Measurements from ENCODE around the gene ANXA1.
A peak's percentile ranks its signal among the peaks of the same experiment; 100 is the strongest.

ANXA1 gene

DNA sequence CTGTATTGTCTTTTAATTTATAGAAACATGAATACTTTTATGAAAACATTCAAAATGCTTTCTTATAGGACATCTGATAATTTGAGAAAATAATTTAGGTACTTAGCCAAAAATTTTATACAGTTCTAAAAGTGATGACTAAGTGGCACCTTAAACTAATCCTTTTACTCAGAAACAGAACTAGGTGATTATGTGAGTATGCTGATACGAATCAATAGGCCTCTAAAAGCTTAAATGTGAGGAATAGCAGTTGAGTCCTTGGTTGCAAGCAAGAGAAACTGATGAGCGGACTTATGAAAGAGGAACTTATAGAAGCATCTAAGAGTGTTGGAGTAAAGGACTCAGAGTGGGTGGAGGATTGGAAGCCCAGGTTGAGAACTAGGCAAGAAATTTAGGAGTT, 26.4 kb downstream of the ANXA1 start:
- Histone ChIP-seq H3K56ac (ENCODE audit: low read length) (no peak overlapping the region), H3K4me3 (ENCODE audit: low read length) (no peak overlapping the region), H3K27ac (ENCODE audit: low read depth, low read length) (no peak overlapping the region), H3K23ac (ENCODE audit: low read length) (no peak overlapping the region), H3K36me3 (ENCODE audit: control insufficient read depth, insufficient read depth, low read length) (no peaks in the 10 kb centered on the region), H2BK15ac (replicated peaks; ENCODE audit: low read depth) (no peak overlapping the region), H3K4me2 (ENCODE audit: low read length) (no peak overlapping the region), H3K4ac (ENCODE audit: low read depth, low read length) (no peak overlapping the region), H3K79me1 (ENCODE audit: low read length) (no peaks in the 10 kb centered on the region), H3K27me3 (ENCODE audit: insufficient read depth, low read length, poor library complexity) (no peaks in the 10 kb centered on the region), H3K9ac (ENCODE audit: low read length) (no peak overlapping the region), H2BK120ac (ENCODE audit: low read depth, low read length) (no peak overlapping the region), H3K4me1 (ENCODE audit: control insufficient read depth, low read depth, low read length) (no peaks in the 10 kb centered on the region), H2BK5ac (ENCODE audit: low read length) (no peak overlapping the region), H3K18ac (ENCODE audit: low read length) (no peak overlapping the region), H3K79me2 (ENCODE audit: control insufficient read depth, insufficient read depth, low read length) (no peaks in the 10 kb centered on the region), H2AK5ac (ENCODE audit: low read length) (no peak overlapping the region), H4K5ac (ENCODE audit: low read length) (no peak overlapping the region), H4K8ac (ENCODE audit: low read depth, low read length) (no peak overlapping the region)
- no peak for DNase-seq
- no CpG with 5 or more reads among the region's 2 CpGs for WGBS (ENCODE audit: extremely low coverage, insufficient coverage, low lambda C conversion rate)

- Histone ChIP-seq H3K27me3 (ENCODE audit: insufficient read depth, low read length, poor library complexity) (no peaks in the 10 kb centered on the region), H3K79me2 (ENCODE audit: control insufficient read depth, insufficient read depth, low read length) (no peaks in the 10 kb centered on the region), H3K79me1 (ENCODE audit: low read length) (no peaks in the 10 kb centered on the region), H3K4ac (ENCODE audit: low read depth, low read length) (no peak overlapping the region), H4K8ac (ENCODE audit: low read depth, low read length) (no peak overlapping the region), H2BK120ac (ENCODE audit: low read depth, low read length) (no peak overlapping the region), H3K56ac (ENCODE audit: low read length) (no peak overlapping the region), H3K27ac (ENCODE audit: low read depth, low read length) (no peak overlapping the region), H2BK15ac (replicated peaks; ENCODE audit: low read depth) (no peak overlapping the region), H3K36me3 (ENCODE audit: control insufficient read depth, insufficient read depth, low read length) (no peaks in the 10 kb centered on the region), H2BK5ac (ENCODE audit: low read length) (no peak overlapping the region), H3K4me1 (ENCODE audit: control insufficient read depth, low read depth, low read length) (no peaks in the 10 kb centered on the region), H3K4me2 (ENCODE audit: low read length) (no peak overlapping the region), H3K23ac (ENCODE audit: low read length) (no peak overlapping the region), H3K4me3 (ENCODE audit: low read length) (no peak overlapping the region), H2AK5ac (ENCODE audit: low read length) (no peak overlapping the region), H3K9ac (ENCODE audit: low read length) (no peak overlapping the region), H4K5ac (ENCODE audit: low read length) (no peak overlapping the region), H3K18ac (ENCODE audit: low read length) (no peak overlapping the region)
- no peak for DNase-seq
- WGBS (ENCODE audit: extremely low coverage, insufficient coverage, low lambda C conversion rate): no CpG with 5 or more reads among the region's 3 CpGs
These were observed 27.9 kb downstream of the ANXA1 start for GRCh38 chr9:73179589-73179988.

- H3K4me2 ChIP-seq (ENCODE audit: low read length): no peak overlapping the region
- no peak overlapping the region for H3K27ac ChIP-seq (ENCODE audit: low read depth, low read length)
- no peaks in the 10 kb centered on the region for H3K4me1 ChIP-seq (ENCODE audit: control insufficient read depth, low read depth, low read length)
These were observed 28.7 kb downstream of the ANXA1 start for GRCh38 chr9:73180403-73180802.

DNA sequence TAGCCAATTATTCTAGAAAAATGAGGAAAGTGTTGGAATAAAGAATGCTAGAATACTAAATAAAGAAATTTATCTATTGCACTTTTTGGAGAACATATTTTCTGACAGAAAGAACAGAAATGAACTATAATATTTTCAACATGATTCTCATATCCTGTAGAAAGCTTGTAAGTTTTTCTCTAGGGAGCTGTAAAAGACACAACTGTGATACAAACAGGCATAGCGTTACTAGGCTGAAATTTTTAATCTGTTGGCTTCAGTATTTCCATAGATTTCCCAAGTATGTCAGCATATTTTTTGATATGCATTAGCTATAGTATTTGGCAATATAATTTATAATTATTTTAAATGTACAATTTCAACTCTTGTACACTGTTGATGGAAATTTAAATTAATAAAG, 31.3 kb downstream of the ANXA1 start:
- Histone ChIP-seq H3K4me2 (ENCODE audit: low read length) (no peak overlapping the region), H3K4me3 (ENCODE audit: low read length) (no peak overlapping the region), H4K8ac (ENCODE audit: low read depth, low read length) (no peak overlapping the region), H3K36me3 (ENCODE audit: control insufficient read depth, insufficient read depth, low read length) (no peaks in the 10 kb centered on the region), H3K27ac (ENCODE audit: low read depth, low read length) (no peak overlapping the region), H3K79me1 (ENCODE audit: low read length) (no peaks in the 10 kb centered on the region), H3K27me3 (ENCODE audit: insufficient read depth, low read length, poor library complexity) (no peaks in the 10 kb centered on the region), H2BK5ac (ENCODE audit: low read length) (no peak overlapping the region), H2AK5ac (ENCODE audit: low read length) (no peak overlapping the region), H3K18ac (ENCODE audit: low read length) (no peak overlapping the region), H3K4ac (ENCODE audit: low read depth, low read length) (no peak overlapping the region), H2BK15ac (replicated peaks; ENCODE audit: low read depth) (no peak overlapping the region), H4K5ac (ENCODE audit: low read length) (no peak overlapping the region), H2BK120ac (ENCODE audit: low read depth, low read length) (no peak overlapping the region), H3K9ac (ENCODE audit: low read length) (no peak overlapping the region), H3K79me2 (ENCODE audit: control insufficient read depth, insufficient read depth, low read length) (no peaks in the 10 kb centered on the region), H3K4me1 (ENCODE audit: control insufficient read depth, low read depth, low read length) (no peaks in the 10 kb centered on the region), H3K23ac (ENCODE audit: low read length) (no peak overlapping the region), H3K56ac (ENCODE audit: low read length) (no peak overlapping the region)
- no CpG with 5 or more reads among the region's 1 CpG for WGBS (ENCODE audit: extremely low coverage, insufficient coverage, low lambda C conversion rate)
- no peak for DNase-seq

More at GRCh38 chr9:73180403-73180802, 28.7 kb downstream of the ANXA1 start:
- WGBS (ENCODE audit: extremely low coverage, insufficient coverage, low lambda C conversion rate): no CpG with 5 or more reads among the region's 1 CpG
- no peaks in the 10 kb centered on the region for H3K79me1 ChIP-seq (ENCODE audit: low read length)
- no peak overlapping the region for H3K4me3 ChIP-seq (ENCODE audit: low read length)
- H2BK120ac ChIP-seq (ENCODE audit: low read depth, low read length): no peak overlapping the region
- H3K79me2 ChIP-seq (ENCODE audit: control insufficient read depth, insufficient read depth, low read length): no peaks in the 10 kb centered on the region
- H3K23ac ChIP-seq (ENCODE audit: low read length): no peak overlapping the region
- no peaks in the 10 kb centered on the region for H3K36me3 ChIP-seq (ENCODE audit: control insufficient read depth, insufficient read depth, low read length)
- no peak overlapping the region for H2AK5ac ChIP-seq (ENCODE audit: low read length)
- H2BK5ac ChIP-seq (ENCODE audit: low read length): no peak overlapping the region
- no peak for DNase-seq
- H3K4ac ChIP-seq (ENCODE audit: low read depth, low read length): no peak overlapping the region
- no peak overlapping the region for H2BK15ac ChIP-seq (replicated peaks; ENCODE audit: low read depth)
- no peak overlapping the region for H3K9ac ChIP-seq (ENCODE audit: low read length)
- no peak overlapping the region for H4K8ac ChIP-seq (ENCODE audit: low read depth, low read length)
- no peak overlapping the region for H3K18ac ChIP-seq (ENCODE audit: low read length)
- H4K5ac ChIP-seq (ENCODE audit: low read length): no peak overlapping the region
- no peak overlapping the region for H3K56ac ChIP-seq (ENCODE audit: low read length)
- H3K27me3 ChIP-seq (ENCODE audit: insufficient read depth, low read length, poor library complexity): no peaks in the 10 kb centered on the region

DNA sequence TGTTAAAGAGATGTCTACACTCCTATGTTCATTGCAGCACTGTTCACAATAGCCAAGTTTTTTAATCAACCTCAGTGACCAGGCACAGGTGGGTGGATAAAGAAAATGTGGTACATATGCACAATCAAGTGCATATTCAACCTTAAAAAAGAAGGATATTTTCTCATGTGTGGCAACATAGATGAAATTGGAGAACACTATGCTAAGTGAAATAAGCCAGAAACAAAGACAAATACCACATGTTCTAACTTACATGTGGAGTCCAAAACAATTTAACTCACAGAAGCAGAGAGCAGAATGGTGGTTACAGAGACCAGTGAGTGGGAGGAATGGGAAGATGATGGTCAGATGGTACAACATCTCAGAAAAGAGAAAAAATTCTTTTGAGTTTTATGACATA, 31.8 kb downstream of the ANXA1 start:
- Histone ChIP-seq H3K9ac (ENCODE audit: low read length) (no peak overlapping the region), H3K79me1 (ENCODE audit: low read length) (no peaks in the 10 kb centered on the region), H3K27me3 (ENCODE audit: insufficient read depth, low read length, poor library complexity) (no peaks in the 10 kb centered on the region), H2BK15ac (replicated peaks; ENCODE audit: low read depth) (no peak overlapping the region), H3K23ac (ENCODE audit: low read length) (no peak overlapping the region), H3K56ac (ENCODE audit: low read length) (no peak overlapping the region), H4K5ac (ENCODE audit: low read length) (no peak overlapping the region), H3K18ac (ENCODE audit: low read length) (no peak overlapping the region), H3K27ac (ENCODE audit: low read depth, low read length) (no peak overlapping the region), H2BK5ac (ENCODE audit: low read length) (no peak overlapping the region), H3K79me2 (ENCODE audit: control insufficient read depth, insufficient read depth, low read length) (no peaks in the 10 kb centered on the region), H3K4me3 (ENCODE audit: low read length) (no peak overlapping the region), H3K36me3 (ENCODE audit: control insufficient read depth, insufficient read depth, low read length) (no peaks in the 10 kb centered on the region), H4K8ac (ENCODE audit: low read depth, low read length) (no peak overlapping the region), H3K4ac (ENCODE audit: low read depth, low read length) (no peak overlapping the region), H3K4me1 (ENCODE audit: control insufficient read depth, low read depth, low read length) (no peaks in the 10 kb centered on the region), H3K4me2 (ENCODE audit: low read length) (no peak overlapping the region), H2AK5ac (ENCODE audit: low read length) (no peak overlapping the region), H2BK120ac (ENCODE audit: low read depth, low read length) (no peak overlapping the region)
- no peak for DNase-seq

DNA sequence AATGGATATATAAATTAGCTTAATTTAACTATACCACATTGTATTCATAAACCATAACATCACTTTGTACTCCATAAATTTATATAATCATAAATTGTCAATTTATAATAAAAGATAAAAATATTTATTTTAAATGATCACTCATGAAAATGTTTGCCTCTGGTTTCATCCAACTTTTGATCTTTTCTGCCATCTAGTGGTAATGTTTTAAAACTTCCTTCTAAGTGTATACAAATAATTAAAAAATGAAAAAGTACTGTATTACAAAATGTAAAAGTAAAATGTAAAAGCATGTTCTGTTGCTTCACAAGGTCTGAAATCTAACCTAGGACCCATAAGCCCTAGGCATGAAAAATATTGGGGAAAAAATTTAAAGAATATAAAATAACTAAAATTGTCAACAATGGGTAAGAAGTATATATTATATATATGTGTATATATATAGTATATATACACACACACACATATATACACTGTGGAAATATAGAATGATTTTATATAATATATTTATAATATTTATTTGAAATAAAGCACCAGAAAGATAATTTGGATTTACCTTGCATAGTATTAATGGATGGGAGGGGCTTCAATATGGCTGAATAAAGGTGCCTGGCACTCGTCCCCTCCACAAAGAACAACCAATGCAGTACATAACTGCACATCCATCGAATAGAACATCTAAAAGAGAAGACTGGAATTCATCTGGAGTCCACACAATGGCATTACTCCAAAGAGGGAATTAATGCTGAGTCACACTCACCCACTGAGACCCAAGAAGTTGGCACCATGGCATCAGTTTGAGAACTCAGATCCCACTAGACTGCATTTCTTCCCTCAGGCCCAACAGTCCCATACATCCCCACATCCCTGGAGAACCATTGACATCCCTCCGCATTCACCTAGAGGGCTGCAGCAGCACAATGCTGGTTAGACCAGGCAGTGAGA, 32.5 kb downstream of the ANXA1 start:
- Histone ChIP-seq H3K36me3 (ENCODE audit: control insufficient read depth, insufficient read depth, low read length) (no peaks in the 10 kb centered on the region), H3K27ac (ENCODE audit: low read depth, low read length) (no peak overlapping the region), H3K4ac (ENCODE audit: low read depth, low read length) (no peak overlapping the region), H3K18ac (ENCODE audit: low read length) (no peak overlapping the region), H2BK15ac (replicated peaks; ENCODE audit: low read depth) (no peak overlapping the region), H4K8ac (ENCODE audit: low read depth, low read length) (no peak overlapping the region), H3K79me1 (ENCODE audit: low read length) (no peaks in the 10 kb centered on the region), H3K4me2 (ENCODE audit: low read length) (no peak overlapping the region), H3K79me2 (ENCODE audit: control insufficient read depth, insufficient read depth, low read length) (no peaks in the 10 kb centered on the region), H3K56ac (ENCODE audit: low read length) (no peak overlapping the region), H3K9ac (ENCODE audit: low read length) (no peak overlapping the region), H4K5ac (ENCODE audit: low read length) (no peak overlapping the region), H3K23ac (ENCODE audit: low read length) (no peak overlapping the region), H2BK5ac (ENCODE audit: low read length) (no peak overlapping the region), H2BK120ac (ENCODE audit: low read depth, low read length) (no peak overlapping the region), H3K4me3 (ENCODE audit: low read length) (no peak overlapping the region), H3K27me3 (ENCODE audit: insufficient read depth, low read length, poor library complexity) (no peaks in the 10 kb centered on the region), H3K4me1 (ENCODE audit: control insufficient read depth, low read depth, low read length) (no peaks in the 10 kb centered on the region), H2AK5ac (ENCODE audit: low read length) (no peak overlapping the region)
- peak; percentile 29 for DNase-seq
- no CpG with 5 or more reads among the region's 3 CpGs for whole genome bisulfite sequencing (ENCODE audit: extremely low coverage, insufficient coverage, low lambda C conversion rate)
